Cardiac septum (tissue), 1 donor: ENCODE results near the gene IL1RAP. TPM values are rescaled to one million over a fixed set of nuclear protein-coding genes. Genes with fewer than 3 reads are reported as not detected.

ENCODE experiments used
- DNase-seq: peaks from one replicate; pipeline ENCODE4 v3.0.0-alpha.2; 2020; ENCODE audit warnings: low spot score
- intact Hi-C: fragments of 100-400 bp; cut with DNase I; formaldehyde crosslinking; loops from one replicate; pipeline ENCODE4 v1.14.0; 2022
- total RNA-seq: library from RNA; stranded (reverse); fragmentation: NEBNext Ultra II Directional; extraction: Animal tissue kit (Norgen Biotek cat#: 25700); gene quantifications from one replicate; pipeline ENCODE4 v1.2.1, GENCODE V29; 2021
- donor health status: DM: no; HTN: no; CAD: no.

IL1RAP gene
- total RNA-seq, 1 donor from 2014 or later, result 20.4 TPM

DNA sequence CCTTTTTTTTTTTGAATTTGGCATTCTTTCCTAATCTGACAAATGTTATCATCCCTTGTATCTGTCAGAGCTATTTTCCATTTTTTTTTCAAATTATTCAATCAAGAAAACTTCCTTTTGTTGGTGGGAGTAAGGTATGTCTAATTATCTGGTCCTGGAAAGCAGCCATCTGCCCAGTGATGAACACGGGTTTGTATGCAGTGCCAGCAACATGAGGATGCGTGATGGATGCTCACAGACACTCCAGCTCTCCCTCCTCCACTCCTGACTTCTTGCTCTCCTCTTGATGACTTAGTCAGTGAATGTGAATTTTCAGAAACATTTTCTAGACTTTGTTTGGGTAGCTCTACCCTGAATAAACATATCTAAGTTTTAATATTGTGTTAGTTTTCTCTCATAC, 79.2 kb downstream of the IL1RAP start:
- no peak for DNase-seq
- intact Hi-C loops, result no loop called here

DNA sequence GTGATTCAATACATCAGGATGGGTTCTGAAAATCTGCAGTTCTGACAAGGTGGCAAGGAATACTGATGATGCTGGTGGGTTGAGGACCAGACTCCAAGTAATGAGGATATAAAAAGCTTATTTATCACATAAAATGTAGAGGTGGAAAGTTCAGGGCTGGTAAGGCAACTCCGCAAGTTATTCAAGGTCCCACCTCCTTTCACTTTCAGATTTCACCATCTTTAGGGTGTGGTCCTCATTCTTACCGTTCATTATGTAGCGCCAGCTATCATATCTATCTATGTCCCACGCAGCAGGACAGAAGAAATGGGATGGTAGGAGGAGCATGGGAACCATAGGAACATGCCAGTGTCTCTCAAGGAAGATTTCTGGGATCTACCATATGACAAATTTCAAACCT, 80.3 kb downstream of the IL1RAP start:
- intact Hi-C loops, result no loop called here

DNA sequence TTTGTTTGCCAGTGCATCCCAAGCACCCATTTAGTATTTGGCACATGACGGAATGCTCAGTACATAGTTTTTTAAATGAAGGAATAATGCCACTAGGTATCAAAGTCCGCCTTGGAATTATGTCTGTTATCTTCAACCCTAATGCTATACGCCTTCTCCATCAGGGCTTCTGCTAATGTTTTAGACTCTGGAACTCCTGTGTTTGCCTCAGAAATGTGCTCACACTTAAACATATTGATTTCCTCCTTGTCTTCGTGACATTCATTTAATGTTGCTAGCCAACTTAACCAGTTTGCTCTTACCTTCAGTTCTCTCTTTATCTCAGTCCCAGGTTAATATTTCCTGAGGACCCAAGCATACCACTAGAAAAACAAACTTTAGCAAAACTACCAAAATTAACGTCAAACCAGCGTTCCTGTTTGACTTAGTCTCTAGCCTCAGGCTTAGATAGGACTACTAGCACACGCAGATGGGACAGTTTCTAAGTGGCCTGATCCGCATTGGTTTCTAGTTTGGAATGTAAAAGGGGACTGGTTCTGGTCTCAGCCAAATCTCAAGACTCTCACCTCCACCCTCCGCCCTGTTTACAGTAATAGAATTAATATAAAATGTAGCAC, 81.4 kb downstream of the IL1RAP start:
- DNase-seq, result no peak
- intact Hi-C loops, result no loop called here

More for the DNA sequence above, 80.3 kb downstream of the IL1RAP start:
- DNase-seq, result no peak

DNA sequence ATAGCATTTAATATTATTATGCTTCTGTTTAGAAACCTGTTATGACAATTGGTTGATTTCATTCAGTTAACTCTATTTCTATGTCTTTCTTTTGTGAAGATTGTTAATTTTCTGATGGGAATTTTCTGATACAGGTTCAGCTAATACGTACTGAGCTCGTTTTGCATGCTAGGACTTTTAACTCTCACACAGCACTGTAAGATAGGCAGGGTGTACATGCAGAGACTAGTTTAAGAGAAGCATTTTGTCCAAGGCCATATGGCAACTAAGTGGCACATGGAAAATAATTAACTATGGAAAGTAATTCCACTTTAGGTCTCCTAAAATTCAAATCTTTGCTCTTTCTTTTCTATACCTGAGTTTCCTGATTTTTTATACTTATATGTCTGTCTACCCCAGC, 81.9 kb downstream of the IL1RAP start:
- intact Hi-C loops, result loop anchor here (2.0 kb wide), 1 partner anchor 15 kb away; no protein-coding TSS in a partner anchor
- no peak for DNase-seq

DNA sequence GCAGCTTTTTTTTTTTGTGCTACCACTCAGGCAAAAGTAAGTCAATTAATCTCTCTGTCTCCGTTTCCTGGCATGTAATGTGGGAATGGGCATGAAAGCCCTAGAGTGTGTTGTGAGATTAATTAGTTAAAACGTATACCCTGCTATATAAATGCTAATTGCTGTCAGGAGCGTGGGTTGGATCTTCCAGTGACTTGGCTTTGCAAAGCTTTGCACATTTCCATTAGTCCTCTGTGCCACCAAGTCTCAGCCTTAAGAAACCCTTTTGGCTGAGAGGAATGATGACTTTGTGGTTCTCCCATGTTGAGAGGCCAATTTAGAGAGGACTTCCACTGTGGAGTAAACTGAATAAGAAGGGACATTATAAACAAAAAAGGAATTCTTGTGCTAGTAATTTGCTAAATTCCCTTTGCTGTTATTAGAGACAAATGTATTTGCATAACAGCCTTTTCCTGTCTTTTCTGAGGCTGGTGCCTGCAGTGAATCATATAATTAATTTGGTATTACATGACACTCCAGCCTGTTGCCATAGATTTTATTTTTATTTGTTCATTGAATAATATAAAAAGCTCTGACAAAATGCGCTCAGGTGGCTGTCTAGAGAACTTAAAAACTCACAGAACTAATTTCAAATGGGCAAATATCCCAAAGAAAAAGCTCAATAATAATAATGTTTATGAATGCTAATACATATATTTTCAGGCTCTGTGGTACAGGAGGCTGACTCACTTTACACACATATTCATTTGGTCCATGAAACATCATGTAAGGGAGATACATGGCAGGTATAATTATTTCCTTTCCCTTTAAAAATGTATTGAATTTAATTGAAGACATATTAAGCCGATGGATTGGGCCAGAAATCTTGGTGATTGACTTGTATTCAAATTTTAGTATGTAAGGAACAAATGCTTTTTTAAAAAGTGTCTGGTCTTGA, 82.7 kb downstream of the IL1RAP start:
- intact Hi-C loops, result loop anchor here (2.0 kb wide), 1 partner anchor 16 kb away; no protein-coding TSS in a partner anchor

DNA sequence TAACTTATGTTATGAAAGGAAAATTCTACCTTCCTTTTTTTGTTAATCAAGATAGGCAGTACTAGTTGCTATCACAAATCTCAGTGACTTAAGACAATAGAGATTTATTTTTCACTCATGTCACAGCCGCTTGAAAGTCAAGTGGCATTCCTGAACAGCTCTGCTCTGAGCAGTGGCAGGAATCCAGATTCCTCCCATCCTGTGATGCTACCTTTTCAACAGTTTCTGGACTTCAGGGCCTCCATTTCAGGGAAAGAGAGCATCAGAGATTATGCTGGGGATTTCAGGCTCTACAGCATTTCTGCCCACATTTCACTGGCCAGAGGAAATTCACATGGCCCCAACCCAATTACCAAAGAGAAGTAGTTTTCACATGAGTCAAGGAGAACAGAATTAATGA, 83.4 kb downstream of the IL1RAP start:
- intact Hi-C loops, result loop anchor here (2.0 kb wide), 1 partner anchor 16 kb away; no protein-coding TSS in a partner anchor
- no peak for DNase-seq

More for the DNA sequence above, 82.7 kb downstream of the IL1RAP start:
- no peak for DNase-seq

DNA sequence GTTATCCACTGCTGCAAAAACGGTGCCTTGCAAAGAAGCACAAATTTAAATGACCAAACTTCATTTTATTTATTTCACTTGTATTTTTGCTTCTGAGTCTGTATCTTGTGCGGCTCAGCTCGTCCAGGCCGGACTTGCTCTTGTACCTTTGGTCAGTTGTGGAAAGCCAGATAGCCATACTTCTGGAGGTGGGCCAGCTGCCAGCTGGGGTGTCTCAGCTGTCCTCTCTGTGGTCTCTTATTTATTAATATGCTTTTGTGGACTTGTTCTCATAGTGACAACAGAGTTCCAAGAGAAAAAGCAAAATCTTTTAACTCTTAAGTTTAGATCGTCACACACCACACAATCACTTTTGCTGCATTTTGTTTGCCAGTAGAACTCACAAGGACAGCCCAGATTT, 87.7 kb downstream of the IL1RAP start:
- no peak for DNase-seq

DNA sequence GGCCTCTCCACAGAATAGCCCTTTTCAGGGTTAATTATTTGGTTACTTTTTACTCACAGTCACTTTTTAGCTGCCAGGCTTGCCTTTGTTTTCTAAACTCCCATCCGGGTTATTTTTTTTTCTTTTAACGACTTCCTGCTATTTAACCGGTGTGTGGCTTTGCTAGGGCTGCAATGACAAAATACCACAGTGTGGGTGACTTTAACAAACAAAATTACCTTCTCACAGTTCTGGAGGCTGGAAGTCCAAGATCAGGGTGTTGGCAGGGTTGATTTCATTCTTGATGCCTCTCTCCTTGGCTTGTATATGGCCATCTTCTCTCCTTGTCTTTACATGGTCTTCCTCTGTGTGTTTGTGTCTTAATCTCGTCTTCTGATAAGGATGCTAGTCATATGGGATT, 91.5 kb downstream of the IL1RAP start:
- intact Hi-C loops, result no loop called here

More for the DNA sequence above, 87.7 kb downstream of the IL1RAP start:
- intact Hi-C loops, result no loop called here

DNA sequence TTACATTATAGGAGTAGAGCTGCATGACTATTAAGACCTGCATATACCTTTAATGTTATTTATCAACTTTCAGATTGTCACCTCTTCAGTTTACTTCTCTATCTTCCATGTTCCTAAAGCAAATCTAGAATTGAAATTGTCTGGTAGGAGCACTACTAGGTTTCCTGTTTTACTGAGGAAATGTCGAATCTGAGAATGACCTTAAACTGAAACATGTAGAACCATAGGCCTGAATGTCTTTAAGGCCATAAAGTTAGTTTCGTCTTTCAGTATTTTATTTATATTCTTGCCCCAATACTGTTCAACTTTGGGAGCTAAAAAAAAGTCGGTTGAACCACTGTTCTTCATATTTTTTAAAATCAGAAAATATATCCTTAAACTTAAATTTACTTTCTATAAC, 92.7 kb downstream of the IL1RAP start:
- DNase-seq, result no peak
- intact Hi-C loops, result no loop called here

More for the DNA sequence above, 91.5 kb downstream of the IL1RAP start:
- DNase-seq, result no peak

DNA sequence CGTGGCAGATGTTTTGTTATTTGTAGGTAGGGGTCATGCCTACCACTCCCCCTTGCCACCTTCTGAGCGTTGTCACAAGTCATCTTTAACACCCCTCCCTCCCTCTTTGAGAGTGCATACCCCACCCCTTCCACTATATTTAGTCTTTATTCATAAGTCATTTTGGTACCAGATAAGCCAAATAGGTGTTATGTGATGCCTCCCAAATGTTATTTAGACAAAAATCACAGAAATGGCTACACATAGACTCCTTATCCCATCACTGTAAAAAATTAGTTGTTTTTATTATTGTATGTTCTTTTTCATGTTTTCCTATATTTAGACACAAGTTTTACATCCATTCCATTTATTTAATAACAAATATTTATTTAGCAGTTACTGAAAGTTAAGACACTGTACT, 93.1 kb downstream of the IL1RAP start:
- intact Hi-C loops, result no loop called here
- DNase-seq, result no peak

DNA sequence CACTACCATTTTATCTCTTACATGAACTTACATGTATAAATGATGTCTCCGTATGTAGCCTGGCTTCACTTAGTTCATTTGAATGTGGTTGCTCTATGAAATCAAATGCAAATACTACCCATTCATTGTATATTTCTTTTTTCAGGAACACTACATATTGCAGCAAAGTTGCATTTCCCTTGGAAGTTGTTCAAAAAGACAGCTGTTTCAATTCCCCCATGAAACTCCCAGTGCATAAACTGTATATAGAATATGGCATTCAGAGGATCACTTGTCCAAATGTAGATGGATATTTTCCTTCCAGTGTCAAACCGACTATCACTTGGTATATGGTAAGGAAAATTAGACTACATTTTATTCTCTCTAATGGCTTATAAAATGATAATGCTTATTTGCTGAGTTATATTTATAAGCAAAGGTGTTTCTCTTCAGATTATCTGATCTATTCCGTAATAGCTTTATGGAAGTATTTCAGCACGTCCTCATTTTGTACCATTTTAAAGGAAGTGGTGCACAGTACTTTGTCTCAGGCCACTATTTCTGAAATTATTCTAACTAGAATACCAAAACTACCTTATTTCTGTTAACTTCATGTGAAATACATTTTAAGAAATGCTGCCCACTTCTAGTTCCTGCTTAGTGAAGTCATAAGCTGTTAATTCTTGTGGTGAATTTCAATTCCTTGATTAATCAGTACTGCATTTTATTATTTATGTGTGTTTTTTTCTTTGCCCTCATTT, 95.1 kb downstream of the IL1RAP start:
- intact Hi-C loops, result no loop called here
- no peak for DNase-seq

DNA sequence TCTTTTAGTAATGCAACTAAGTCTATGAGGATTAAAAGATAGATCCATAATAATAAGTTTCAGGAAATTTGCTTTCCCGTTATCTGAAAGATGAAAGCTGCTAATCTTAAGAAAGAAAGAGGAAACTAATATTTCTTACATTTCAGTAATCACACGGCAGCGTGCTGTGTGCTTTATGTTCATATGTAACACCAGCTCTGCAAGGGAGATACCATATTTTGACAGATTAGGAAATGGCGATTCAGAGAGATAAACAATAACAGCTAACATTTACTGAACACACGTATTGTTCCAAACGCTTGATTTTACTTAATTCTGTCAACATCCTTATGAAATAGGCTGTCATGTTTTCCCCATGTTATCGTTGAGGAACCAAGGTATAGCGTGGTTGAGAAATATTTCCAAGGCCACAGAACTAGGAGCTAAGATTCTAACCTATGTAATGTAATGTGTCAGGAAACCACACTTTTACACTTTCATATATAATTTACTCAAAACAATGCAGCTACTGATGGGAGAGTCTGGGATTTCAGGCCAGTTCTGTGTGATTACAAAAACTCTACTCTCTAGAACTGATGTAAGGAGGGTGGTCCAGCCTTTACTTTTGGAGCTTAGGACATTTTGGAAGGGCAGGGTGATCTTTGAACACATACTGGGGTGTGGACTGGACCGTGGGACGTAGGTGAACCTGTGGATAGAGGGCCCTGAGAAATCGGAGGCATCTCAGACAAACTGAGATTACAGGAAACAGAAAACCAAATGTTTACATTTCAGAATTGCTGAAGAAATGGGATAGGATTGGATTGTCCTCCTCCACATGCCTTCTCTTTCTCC, 100.6 kb downstream of the IL1RAP start:
- intact Hi-C loops, result no loop called here
- no peak for DNase-seq

DNA sequence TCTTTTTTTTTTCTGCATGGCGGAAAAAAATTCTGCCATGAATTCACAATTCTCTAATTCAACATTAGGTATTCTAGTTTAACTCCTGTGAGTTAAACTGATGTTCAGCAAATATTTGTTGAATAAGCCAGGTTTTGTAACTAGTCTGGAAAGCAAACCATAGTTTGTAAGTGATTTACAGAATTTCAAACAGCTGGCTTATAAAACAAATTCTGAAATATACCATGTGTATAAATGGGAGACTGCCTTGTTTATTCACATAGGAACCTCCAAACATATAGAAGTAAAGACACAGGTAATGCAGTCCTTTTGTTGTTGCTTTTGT, 101.1 kb downstream of the IL1RAP start:
- intact Hi-C loops, result no loop called here
- DNase-seq, result no peak

DNA sequence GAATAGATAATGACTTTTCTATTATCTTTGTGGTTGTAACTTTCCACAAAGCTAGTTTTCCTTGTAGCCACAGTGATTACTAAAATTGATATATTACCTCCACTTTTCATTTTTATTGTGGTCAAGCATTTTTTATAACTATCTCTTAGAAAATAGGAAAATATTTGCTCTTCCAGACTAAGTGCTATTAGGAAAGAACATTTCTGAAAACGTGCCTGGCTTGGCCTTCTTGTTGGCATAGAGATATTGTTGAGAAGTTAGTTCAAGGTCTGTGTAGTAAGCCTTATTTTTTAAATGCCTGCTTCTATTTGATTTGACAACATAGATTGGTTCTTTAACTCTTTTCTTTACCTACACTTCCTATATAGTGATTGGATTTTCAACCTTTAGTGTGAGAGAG, 101.7 kb downstream of the IL1RAP start:
- no peak for DNase-seq
- intact Hi-C loops, result no loop called here

DNA sequence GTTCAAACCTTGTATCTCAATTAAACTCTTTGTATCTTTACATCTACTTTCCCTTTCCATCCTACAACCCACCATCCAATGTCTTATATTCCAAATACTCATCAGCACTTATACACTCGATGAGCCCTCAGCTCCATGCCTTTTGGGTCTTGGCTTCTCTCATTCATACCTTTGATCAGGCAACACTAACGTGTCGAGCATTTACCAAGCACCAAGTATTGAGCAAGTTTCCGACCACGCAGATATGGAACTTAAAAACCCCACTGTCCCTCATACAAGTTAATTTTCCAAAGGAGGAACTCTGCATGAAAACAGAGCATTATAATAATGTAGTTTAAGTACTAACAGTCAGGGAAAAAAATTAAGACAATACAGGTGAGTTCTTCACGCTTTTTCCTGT, 102.8 kb downstream of the IL1RAP start:
- intact Hi-C loops, result no loop called here
- DNase-seq, result no peak

DNA sequence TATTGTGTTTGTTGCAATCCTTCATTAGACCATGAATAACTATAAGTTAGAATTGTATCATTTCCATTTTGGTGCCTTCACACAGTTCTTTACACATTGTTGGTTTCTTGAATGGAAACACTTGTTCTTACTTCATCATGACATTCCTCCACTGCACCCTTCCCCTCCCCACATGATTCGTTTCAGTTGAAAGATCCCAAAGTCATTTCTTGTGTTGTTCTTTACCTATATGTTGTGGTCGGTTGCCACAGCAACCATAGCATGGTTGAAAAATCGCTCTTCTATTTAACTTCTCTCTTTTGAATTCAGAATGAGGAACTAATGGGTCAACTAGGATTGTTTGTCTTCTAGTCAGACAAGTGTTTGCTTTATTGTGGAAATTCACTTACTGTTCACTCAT, 103.3 kb downstream of the IL1RAP start:
- intact Hi-C loops, result no loop called here
- no peak for DNase-seq

DNA sequence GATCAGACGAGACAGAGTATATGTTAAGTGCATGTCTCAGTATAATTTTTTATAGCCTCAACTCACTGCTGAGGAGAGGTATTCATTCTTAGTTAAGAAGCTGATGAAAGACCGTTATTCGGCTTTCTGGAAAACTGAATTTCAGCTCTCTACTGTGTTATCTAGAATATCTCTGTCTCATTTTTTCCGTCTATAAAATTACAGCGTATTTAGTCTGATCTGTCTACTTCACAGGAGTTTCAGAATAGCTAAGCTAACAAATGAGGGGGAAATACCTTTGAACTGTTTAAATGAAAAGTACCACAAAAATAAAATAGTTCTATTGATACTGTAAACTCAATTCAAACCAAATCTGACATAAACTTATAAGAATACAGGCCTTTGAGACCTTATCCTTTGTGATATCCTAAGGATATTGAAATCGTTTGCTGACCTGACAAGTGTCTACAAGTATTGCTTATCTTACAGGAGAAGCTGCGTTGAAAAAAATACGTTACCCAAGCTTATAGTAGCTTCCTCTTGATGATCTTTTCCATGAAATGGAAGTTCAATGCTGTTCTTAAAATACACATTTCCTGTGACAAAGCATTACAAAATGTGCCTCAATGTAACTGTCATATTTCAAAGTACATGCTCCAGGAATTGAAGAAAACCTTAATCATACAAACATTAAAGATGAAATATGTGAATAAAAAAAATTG, 104.6 kb downstream of the IL1RAP start:
- intact Hi-C loops, result no loop called here
- DNase-seq, result no peak

DNA sequence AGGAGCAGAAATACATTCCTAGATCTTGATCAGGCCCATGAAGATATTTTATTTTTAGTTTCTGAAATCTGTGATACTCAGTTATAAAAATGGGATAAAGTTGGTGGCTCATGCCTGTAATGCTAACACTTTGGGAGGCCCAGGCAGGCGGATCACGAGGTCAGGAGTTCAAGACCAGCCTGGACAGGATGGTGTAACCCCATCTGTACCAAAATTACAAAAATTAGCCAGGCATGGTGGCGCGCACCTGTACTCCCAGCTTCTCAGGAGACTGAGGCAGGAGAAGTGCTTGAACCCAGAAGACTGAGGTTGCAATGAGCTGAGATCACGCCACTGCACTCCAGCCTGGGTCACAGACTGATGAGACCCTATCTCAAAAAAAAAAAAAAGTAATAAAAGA, 105.5 kb downstream of the IL1RAP start:
- intact Hi-C loops, result no loop called here
- no peak for DNase-seq

DNA sequence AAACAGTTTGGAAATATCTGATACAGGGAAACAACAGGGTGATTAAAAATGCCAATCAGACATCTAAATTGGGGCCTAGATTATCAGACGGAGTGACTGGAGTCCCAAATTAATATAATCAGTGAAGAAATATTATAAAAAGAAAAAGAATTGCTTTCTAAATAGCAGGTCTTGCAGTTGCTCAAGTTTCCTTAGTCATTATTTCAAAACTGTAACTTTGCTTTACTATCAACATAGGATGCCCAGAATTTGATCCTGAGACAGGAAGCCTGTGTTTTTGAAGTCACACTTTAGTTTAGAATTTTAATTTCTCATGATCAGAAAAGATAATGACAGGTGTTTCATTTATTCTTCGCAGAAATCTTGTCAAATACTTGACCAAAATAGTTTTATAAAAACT, 105.9 kb downstream of the IL1RAP start:
- DNase-seq, result no peak
- intact Hi-C loops, result no loop called here
